Stimulated activated CD4-positive, alpha-beta T cell treated with anti-CD3 and anti-CD28 coated beads, Interleukin-4, amount 100 ng/mL, for 24 hours (primary cell): ENCODE measurements around the gene ARMH3.
A peak's percentile ranks its signal among the peaks of the same experiment; 100 is the strongest.

Source experiments
- DNase-seq: peaks from one replicate; pipeline ENCODE4 v3.0.0-alpha.2; 2020

Gene ARMH3

DNA sequence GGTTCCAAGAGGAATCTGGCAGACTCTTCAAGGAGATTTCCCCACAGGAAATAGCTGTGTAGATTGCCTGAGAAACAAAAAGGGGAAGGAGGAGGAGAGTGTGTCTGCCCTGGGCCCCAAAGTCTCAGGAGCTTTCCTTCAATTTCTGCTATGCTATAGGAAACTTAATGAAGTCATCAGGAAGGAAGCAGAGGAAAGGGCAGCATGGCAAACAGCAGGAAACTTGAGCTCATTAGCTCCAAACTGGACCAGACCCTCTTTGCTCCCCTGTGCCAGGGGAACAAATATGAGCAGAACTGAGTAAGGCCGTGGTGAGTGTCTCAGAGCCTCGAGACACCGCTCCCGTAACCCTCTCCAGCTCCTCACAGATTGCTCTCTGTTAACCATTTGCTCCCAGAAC lies 207.6 kb downstream of the ARMH3 start:
- no peak for DNase-seq

DNA sequence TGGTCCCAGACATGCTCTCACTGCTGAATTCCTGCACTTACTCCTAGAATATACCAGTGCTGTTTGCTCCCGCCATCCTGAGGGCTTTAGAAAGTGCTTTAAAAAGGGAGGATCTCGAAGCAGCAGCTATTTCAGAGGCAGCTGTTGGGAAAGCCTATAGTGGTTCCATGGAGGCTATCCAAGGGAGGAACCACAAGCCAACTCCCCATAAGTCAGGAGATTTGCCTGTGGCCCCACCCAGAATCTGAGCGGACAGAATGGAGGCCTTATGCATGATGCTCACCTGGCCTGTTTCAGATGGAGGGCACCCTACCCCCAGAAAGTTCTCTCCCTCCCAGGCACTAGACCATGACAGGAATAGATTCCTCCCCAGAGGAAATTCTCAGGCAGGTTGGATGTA lies 210.1 kb downstream of the ARMH3 start:
- no peak for DNase-seq

DNA sequence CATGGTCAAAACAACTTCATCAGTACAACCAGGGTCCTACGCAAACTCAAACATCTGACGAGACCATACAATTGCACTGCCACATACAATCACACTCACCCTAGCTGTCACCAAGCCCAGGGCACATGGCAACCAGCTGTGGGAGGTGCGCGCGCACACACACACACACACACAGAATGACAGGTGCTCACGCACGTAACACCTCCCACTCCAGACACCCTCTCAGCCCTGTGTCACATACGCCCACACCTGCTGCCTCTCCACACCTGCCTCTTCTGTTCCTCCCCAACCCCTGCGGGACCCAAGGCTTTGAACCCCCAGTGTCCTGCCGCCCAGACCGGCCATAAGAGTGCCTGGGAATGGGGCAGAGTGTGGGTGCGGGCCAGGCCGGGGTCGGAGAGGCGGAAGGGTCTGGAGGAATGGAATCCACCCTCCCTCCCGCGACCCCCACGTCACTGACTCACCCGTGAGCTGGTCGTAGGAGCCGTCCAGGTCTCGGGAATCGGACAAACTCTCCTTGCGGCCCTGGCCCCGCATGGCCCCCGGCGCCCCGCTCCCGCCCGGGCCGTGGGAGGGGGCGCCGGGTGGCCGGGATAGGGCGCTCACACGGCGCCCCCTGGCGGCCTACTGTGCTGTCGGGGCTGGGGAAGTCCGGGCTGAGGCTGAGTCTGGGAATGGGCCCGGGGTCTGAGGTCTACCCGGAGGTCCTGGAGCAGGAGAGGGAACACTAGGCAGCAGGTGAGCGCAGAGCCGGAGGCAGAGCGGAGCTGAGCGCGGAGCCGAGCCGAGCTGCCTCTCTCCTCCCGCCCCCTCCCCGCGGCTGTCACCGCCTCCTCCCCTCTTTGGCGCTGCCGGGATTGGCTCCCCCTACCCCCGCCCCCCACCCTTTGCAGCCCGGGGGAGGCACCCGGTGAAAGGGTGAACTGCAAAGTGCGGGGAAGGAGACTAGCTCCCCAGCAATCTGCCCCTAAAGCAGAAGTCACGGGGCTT lies 212.6 kb downstream of the ARMH3 start, which contains the start of gene KCNIP2:
Gene KCNIP2, minus strand, starts transcription at position 769 of the 990 bp plus-strand sequence. Its CDS starts 232 bp downstream, at position 537.
- peak; percentile 61 for DNase-seq

DNA sequence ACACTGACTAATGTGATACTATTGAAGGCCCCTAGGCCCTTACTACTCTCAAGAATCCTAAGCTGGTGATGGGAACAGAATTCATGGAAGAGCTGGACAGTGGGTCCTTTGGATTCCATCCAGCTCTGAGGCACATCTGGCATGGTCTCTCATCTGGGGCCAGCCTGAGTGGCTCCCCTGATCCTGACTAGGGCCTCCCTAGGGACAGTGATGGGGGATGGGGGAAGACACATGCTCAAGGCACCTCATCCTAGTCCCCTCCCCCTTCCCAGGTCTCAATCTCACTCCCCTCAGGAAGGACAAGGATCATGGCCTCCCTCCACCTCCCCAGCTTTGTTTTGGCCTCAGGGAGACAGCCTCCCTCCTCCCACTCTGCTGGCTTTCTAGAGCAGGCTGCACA lies 214.1 kb downstream of the ARMH3 start:
- DNase-seq, result no peak

DNA sequence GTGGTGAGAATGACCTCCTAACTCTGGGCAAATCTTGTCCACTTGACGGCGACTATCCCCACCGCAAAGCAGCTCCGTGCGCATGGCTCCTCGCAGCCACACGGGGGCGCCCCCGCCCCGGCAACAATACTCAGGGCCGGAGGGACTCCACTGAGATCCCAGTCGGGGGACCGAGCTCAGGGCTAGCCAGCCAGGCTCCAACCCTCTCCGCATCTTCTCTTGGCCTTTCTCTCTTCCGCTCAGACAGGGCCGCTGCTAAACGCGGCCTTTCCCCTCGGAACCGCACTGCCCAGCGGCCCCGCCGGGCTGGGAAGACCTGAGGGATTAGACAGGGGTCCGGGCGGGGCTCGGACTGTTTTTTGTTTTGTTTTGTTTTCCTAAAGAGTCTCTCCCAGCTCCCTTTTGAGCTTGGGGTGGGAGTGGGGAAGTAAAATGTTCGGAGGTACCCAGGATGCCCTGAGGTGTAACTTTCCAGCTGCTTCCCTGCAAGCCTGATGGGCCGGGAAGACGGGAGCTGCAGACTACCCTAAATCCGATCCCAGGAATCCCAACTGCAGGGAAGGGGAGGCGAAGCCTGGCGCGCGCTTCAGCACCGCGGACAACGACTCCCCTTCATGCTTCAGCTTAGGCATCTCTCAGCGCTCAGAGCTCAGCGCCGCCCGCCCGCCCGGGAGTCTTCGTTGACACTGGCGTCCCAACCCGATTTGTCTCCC lies 215.1 kb downstream of the ARMH3 start:
- DNase-seq, result peak; percentile 78

- no peak for DNase-seq
Observed at GRCh38 chr10:101840102-101840684, 215.8 kb downstream of the ARMH3 start.

GRCh38 chr10:101839416-101840063 lies 216.4 kb downstream of the ARMH3 start:
- peak; percentile 51 for DNase-seq

- no peak for DNase-seq
Observed at GRCh38 chr10:101839002-101839401, 217.0 kb downstream of the ARMH3 start.

DNA sequence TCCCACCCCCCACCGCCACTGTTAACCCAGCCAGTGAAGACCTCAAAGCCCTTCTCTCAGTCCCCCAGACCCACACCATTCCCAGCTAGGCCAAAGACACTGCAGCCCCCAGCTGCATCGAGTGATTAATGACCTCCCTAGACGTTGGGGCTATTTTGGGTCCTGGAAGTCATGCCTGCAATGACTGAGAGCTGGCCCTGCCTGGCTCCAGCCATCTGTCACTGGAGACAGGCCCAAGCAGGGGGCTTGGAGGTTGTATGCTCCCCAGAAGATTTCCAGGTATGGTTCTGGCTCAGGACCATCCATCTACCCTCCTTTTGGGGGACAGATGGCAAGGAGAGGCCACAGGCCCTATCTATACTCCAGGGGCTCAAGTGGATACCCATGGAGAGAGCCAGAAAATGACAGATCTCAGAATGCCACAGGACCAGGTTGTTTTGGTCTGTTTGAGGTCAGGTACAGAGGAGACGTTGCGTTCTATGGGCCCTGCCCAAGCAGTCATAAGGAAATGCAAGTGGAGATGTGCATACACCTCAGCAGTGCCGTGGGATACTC lies 217.5 kb downstream of the ARMH3 start:
- DNase-seq, result no peak

DNA sequence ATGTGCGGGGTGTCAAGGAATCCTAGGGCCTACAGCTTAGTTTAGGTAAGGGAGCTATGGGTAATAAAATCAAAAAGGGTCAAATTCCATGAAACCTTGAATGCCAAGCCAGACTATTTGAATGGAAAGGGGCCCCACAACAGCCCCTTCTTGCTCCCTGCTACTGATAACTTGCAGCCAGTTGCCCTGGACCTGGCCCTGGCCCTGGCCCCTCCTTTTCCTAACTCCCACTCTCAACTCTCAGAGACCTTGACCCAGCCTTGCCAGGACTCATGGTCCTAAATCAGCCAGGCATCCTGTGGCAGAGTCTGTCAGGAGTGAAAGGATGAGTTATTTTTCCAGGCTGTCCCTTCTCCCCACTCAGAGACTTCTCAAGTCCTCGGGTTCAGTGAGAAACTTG lies 218.2 kb downstream of the ARMH3 start:
- DNase-seq, result no peak

- DNase-seq, result no peak
Observed at GRCh38 chr10:101835362-101835761, 220.6 kb downstream of the ARMH3 start.

DNA sequence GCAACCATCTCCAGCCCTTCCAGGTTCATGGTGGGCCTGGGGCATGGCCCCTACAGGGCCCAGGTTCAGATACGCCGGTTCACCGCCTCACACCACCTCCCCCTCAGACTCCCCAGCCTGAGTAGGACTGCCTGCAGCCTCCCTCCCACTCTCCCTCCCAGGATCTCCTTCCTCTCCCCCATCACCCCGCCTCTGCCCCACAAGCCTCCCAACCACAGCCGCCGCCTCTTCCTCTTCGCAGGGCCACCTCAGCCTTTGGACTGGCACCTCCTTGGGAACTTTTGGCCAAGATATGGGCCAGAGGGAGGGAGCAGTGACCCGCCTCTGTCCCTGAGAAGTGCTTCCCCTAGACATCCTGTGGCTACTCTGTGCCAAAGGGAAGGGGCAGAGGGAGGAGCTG lies 221.6 kb downstream of the ARMH3 start:
- no peak for DNase-seq

DNA sequence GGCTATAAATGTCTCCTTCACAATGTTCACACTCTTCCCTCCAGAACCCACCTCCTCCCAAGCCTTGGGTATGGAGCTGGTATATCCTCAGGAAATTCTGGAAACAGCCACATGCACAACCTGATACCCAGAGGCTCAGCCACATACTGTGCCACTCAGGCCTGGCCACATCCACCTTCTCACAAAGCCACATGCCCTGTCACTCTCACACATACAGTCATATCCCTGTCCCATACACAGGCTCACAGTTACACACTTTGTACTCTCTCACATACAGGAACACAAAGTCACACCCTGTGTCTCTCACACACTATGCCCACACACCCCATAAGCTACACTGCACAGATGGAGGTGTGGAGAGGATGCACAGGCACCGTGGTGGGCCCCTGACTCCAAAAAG lies 222.5 kb downstream of the ARMH3 start:
- no peak for DNase-seq

GRCh38 chr10:101832325-101832771 lies 223.6 kb downstream of the ARMH3 start:
- DNase-seq, result no peak

- DNase-seq, result no peak
Observed at GRCh38 chr10:101831169-101831811, 224.7 kb downstream of the ARMH3 start.

GRCh38 chr10:101830322-101831168 lies 225.4 kb downstream of the ARMH3 start:
- DNase-seq, result peak; percentile 93

GRCh38 chr10:101829561-101830315 lies 226.2 kb downstream of the ARMH3 start:
- DNase-seq, result peak; percentile 50

DNA sequence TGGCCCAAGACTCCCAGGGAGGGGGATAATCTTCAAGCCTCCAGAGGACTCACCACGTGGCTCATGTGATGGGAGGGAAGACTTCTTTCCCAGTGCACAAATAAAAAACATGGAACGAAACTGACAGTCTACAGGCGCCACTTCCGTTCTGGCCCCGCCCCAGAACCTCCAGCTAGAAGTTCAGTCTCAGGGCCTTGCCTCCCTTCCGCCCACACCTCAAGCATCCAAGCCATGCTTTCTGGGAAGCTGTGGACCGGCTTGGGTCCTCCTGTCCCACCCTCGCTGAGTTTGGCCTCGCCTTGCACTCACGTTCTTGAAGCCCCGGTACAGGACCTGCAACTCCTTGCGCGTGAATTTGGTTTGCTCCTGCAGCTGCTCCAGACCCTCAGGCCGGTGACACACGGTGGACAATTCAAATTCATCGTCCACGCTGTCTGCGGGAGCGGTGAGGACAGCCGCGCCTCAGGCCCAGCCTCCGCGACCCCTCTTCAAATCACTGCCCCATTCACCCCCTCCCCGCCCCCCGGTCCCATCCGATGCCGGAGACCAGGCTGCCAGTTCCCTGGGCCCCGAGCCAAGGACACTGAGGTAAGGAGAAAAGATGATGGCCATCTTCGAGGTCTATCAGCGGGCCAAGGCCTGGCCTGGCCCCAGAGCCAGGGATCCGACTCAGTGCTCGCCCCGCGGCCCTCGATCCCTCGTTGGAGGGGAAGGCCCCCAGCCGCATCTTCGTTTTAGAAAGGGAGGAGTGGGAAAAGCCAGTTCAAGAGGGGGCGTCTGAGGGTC lies 227.0 kb downstream of the ARMH3 start:
- DNase-seq, result no peak

DNA sequence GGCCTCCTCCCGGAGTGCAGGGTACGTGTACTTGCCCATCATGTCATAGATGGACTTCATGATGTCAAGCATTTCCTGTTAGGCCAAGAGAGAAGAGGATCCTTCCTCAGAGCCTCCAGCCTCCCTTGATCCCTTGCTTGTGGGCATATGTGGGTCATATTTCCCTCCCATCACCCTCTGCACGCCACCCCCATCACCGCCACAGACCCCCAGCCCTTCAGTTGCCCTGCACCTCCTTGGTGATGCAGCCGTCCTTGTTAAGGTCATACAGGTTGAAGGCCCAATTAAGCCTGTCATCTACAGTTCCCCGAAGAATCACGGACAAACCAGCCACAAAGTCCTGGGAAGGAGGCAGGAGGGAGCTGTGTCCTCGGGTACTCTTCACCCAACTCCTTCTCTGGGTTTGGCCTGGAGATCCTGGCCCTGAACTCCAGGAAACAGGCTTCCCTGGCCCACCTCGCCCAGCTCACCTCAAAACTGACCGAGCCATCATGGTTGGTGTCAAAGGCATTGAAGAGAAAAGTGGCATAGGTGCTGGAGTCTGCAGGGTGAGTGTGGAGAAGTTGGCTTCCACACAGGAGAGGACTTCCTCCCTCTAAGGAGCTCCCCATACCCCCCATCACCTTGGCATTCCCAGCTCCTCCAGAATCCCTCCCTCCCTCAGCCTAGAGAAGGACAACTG lies 227.9 kb downstream of the ARMH3 start:
- no peak for DNase-seq
